SK-N-DZ (cell line): ENCODE results near the gene SRGAP2C. TPM values are rescaled to one million over a fixed set of nuclear protein-coding genes. Genes with fewer than 3 reads are reported as not detected.
A peak's percentile ranks its signal among the peaks of the same experiment; 100 is the strongest.
"Not testable (repeated sequence)": the region's sequence is repeated elsewhere in the genome, so short reads cannot be mapped to it uniquely, and the experiment has no call there.

Experiments
- DNase-seq: peaks from one replicate; pipeline ENCODE4 v3.0.0-alpha.2; 2015; ENCODE audit warnings: low spot score
- polyA plus RNA-seq, 2 experiments: library from polyadenylated mRNA; depleted of rRNA; stranded (reverse); fragments of >200 nt; gene quantifications; 2 replicates each; pipeline ENCODE4 v1.2.3, GENCODE V29; 2014

The SRGAP2C gene
- polyA plus RNA-seq (2014; cell fraction: cytosol; rRNA removed): 6.2 and 7.0 TPM in 2 replicates
- 4.4 and 4.9 TPM in 2 replicates for polyA plus RNA-seq (2014; cell fraction: nucleus; rRNA removed)

GRCh38 chr1:121184290-121185127, at the start of gene SRGAP2C, which contains the start of gene FAM72B:
Gene SRGAP2C (plus strand): TSS chr1:121184975. CDS start chr1:121187447, 2,472 bp downstream.
Gene FAM72B (minus strand): TSS chr1:121184340. CDS start chr1:121183489, 851 bp downstream.
- peak; percentile 99 for DNase-seq

- DNase-seq: not testable (repeated sequence)
These were observed 44.4 kb upstream of the SRGAP2C start for GRCh38 chr1:121140393-121140792.

- not testable (repeated sequence) for DNase-seq
These were observed 36.1 kb upstream of the SRGAP2C start for GRCh38 chr1:121148489-121149190.

- not testable (repeated sequence) for DNase-seq
These were observed 33.5 kb upstream of the SRGAP2C start for GRCh38 chr1:121151294-121151693.

GRCh38 chr1:121152788-121153187, 32.0 kb upstream of the SRGAP2C start:
- DNase-seq: not testable (repeated sequence)

- not testable (repeated sequence) for DNase-seq
These were observed 30.0 kb upstream of the SRGAP2C start for GRCh38 chr1:121154811-121155210.

GRCh38 chr1:121155671-121156358, 29.0 kb upstream of the SRGAP2C start:
- not testable (repeated sequence) for DNase-seq

- DNase-seq: not testable (repeated sequence)
These were observed 27.7 kb upstream of the SRGAP2C start for GRCh38 chr1:121156958-121157603.

GRCh38 chr1:121157609-121158008, 27.2 kb upstream of the SRGAP2C start:
- not testable (repeated sequence) for DNase-seq

GRCh38 chr1:121160118-121160517, 24.7 kb upstream of the SRGAP2C start:
- not testable (repeated sequence) for DNase-seq

GRCh38 chr1:121161199-121161901, 23.4 kb upstream of the SRGAP2C start:
- DNase-seq: not testable (repeated sequence)

GRCh38 chr1:121163850-121164757, 20.7 kb upstream of the SRGAP2C start:
- DNase-seq: not testable (repeated sequence)

GRCh38 chr1:121165296-121165695, 19.5 kb upstream of the SRGAP2C start:
- DNase-seq: not testable (repeated sequence)

- not testable (repeated sequence) for DNase-seq
These were observed 17.5 kb upstream of the SRGAP2C start for GRCh38 chr1:121167225-121167738.

GRCh38 chr1:121168152-121168668, 16.6 kb upstream of the SRGAP2C start:
- not testable (repeated sequence) for DNase-seq

GRCh38 chr1:121176649-121177048, 8.1 kb upstream of the SRGAP2C start:
- DNase-seq: not testable (repeated sequence)

GRCh38 chr1:121178197-121178596, 6.6 kb upstream of the SRGAP2C start:
- not testable (repeated sequence) for DNase-seq

GRCh38 chr1:121183867-121184266, 908 bp upstream of the SRGAP2C start:
- DNase-seq: peak; percentile 2
